Placental pericyte (primary cell): Measurements from ENCODE around the gene CPD. TPM values are rescaled to one million over a fixed set of nuclear protein-coding genes. Genes with fewer than 3 reads are reported as not detected.

Source experiments
- small RNA-seq: library from RNA; depleted of rRNA; stranded (forward); fragments of <200 nt; gene quantifications from one replicate; pipeline ENCODE3, GENCODE V24; 2012; ENCODE audit warnings: low replicate concordance
- total RNA-seq: library from RNA; depleted of rRNA; stranded (reverse); fragments of >200 nt; gene quantifications from 2 replicates; pipeline ENCODE4 v1.2.3, GENCODE V29; 2012

CPD gene
- total RNA-seq: 89.5 and 148 TPM in 2 replicates

DNA sequence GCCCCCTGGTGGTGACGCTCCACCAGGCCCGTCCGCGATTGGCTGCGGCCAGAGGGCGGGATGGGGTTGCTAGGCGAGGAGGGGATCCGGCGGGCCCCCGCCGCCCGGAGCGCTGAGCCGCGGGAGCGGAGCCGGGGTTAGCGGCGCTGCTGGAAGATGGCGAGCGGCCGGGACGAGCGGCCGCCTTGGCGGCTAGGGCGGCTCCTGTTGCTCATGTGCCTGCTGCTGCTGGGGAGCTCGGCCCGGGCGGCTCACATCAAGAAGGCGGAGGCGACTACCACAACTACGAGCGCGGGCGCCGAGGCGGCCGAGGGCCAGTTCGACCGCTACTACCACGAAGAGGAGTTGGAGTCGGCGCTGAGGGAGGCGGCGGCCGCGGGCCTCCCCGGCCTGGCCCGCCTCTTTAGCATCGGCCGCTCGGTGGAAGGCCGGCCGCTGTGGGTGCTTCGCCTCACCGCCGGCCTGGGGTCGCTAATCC lies at the start of gene CPD:
Gene CPD (plus strand): TSS at position 103 of the 478 bp plus-strand sequence. CDS start 54 bp downstream, at position 157.

DNA sequence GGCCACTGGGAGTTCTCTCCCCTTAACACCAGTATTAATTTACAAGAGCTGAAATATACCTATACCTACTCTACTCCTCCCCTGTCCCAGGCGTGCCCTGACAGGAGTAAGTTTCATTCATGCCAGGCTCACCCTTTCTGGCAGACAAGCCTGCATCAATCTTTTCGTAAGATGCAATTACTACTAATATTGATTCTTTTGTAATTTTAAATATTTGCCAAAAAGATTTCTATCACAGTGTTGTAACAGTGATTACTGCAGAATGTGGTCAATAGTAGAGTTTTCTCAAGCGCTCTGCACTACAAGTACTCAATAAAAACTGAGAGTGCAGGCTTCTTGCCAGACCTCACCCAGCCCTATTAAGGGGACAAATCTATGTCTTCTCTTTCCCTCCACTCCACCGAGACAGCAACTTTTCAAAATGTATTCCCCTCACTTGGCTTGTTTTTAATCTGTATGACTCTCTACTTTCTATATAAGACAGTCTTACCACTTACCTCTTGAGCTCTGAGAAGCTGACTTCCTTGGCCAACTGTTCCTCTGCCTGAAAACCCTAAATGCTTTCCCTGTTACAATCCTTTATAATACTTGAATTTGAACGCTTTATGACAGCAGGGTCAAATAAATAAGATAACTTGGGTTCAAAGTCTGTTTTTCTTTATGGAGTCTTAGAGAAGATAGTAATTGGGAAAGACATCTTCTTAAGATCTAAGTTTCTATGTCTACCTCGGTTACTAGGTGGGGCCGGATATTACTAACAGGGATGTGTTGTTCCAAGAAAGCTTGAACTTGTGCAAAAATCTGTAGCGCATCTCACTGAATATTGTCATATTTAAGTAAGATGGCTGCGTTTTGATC lies 45.0 kb upstream of the CPD start, which contains the start of gene TMIGD1:
Gene TMIGD1 (minus strand): TSS at position 555 of the 858 bp plus-strand sequence. CDS start 1,924 bp downstream, outside the sequence.

DNA sequence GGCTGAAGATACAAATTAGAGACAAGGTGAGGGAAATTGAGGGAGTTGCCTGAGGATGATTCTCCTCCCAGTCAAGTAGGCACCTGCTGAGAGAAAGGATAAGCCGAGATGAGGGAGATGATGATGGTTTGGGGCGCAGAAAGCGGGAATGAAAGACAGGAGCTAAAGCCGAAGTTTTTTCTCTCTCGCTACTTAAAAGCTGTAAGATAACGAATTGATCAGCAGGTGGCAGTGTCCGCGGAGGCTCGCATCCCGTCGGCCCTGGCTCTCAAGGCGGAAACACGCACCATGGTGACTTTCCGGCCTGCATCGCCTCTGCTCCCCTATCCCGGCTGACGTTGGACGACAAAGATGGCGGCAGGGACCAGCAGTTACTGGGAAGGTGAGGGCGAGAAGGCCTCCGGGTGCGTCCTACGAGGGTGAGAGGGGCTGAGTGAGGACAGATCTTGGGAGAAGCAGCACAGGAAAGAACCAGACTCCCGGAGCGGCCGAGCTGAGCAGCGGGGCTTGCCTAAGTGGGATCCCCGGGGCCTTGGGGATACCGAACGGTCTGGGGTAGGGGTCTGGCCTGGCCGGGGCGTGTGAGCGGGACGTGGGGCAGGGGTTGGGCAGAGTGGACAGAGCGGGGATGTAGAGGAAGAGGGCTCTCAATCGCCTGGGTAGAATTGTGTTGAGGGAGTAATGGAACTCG lies 98.5 kb downstream of the CPD start, which contains the start of gene GOSR1:
Gene GOSR1 (plus strand): TSS at position 326 of the 691 bp plus-strand sequence. CDS start 26 bp downstream, at position 352.

Small RNA genes lying within 50 kb of the gene (small RNA-seq; reads per million reads assigned to genes)
- not detected for gene RF00019
- not detected for gene RNU6-990P

Other genes with a start within 250 kb of the CPD start
- gene SLC6A4, start 143.2 kb upstream of the CPD start, total RNA-seq: not detected in 2 replicates
- gene BLMH, start 87.0 kb upstream of the CPD start, total RNA-seq: 22.8 and 28.7 TPM in 2 replicates
- not detected in 2 replicates for gene TMIGD1, start 44.9 kb upstream of the CPD start, total RNA-seq
- 31.2 and 31.7 TPM in 2 replicates for gene GOSR1, start 98.5 kb downstream of the CPD start, total RNA-seq